IPS-18a (cell line): ENCODE results near the gene CELA2A.
"Not testable (repeated sequence)": the region's sequence is repeated elsewhere in the genome, so short reads cannot be mapped to it uniquely, and the experiment has no call there.

Experiments used
- H3K27ac ChIP-seq: one replicate; pipeline ENCODE4 v1.5.1; 2013; ENCODE audit warnings: low read length
- H3K27me3 ChIP-seq: one replicate; pipeline ENCODE4 v1.6.1; 2013; ENCODE audit warnings: mild to moderate bottlenecking, low read length; ENCODE audit not compliant: control insufficient read depth, insufficient read depth
- H3K36me3 ChIP-seq: one replicate; pipeline ENCODE4 v1.6.1; 2013; ENCODE audit warnings: low read depth, low read length; ENCODE audit not compliant: control insufficient read depth
- H3K4me1 ChIP-seq: one replicate; pipeline ENCODE4 v1.6.1; 2013; ENCODE audit warnings: low read depth, low read length; ENCODE audit not compliant: control insufficient read depth
- H3K4me3 ChIP-seq: one replicate; pipeline ENCODE4 v1.5.1; 2013; ENCODE audit warnings: low read length
- H3K9ac ChIP-seq: one replicate; pipeline ENCODE4 v1.6.1; 2013; ENCODE audit warnings: mild to moderate bottlenecking, low read length, moderate library complexity
- H3K9me3 ChIP-seq: one replicate; pipeline ENCODE4 v1.6.1; 2013; ENCODE audit warnings: low read depth, low read length; ENCODE audit not compliant: control insufficient read depth

CELA2A gene

DNA sequence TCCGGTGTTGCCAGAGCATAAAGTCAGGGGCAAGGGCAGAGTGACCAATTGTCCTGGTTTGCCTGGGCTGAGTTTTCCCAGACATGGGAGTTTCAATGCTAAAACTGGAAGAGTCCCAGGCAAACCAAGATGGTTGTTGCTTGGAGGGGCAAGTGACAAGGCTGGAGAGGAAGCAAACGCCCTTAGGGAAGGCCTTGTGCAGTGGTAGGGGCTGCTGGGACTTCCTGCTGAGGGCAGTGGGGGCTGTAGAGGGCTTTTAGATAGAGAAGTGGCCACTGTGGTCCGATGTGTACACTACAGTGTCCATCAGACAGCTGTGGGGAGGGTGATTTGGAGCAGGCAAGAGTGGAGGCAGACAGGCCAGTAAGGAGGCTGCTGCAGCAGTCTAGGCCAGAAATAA, 7.0 kb upstream of the CELA2A start:
- H3K36me3 ChIP-seq, result no peaks in the 10 kb centered on the region
- H3K9ac ChIP-seq, result no peak overlapping the region
- no peak overlapping the region for H3K4me3 ChIP-seq
- no peaks in the 10 kb centered on the region for H3K4me1 ChIP-seq
- no peaks in the 10 kb centered on the region for H3K9me3 ChIP-seq
- H3K27me3 ChIP-seq, result no peaks in the 10 kb centered on the region
- no peak overlapping the region for H3K27ac ChIP-seq

DNA sequence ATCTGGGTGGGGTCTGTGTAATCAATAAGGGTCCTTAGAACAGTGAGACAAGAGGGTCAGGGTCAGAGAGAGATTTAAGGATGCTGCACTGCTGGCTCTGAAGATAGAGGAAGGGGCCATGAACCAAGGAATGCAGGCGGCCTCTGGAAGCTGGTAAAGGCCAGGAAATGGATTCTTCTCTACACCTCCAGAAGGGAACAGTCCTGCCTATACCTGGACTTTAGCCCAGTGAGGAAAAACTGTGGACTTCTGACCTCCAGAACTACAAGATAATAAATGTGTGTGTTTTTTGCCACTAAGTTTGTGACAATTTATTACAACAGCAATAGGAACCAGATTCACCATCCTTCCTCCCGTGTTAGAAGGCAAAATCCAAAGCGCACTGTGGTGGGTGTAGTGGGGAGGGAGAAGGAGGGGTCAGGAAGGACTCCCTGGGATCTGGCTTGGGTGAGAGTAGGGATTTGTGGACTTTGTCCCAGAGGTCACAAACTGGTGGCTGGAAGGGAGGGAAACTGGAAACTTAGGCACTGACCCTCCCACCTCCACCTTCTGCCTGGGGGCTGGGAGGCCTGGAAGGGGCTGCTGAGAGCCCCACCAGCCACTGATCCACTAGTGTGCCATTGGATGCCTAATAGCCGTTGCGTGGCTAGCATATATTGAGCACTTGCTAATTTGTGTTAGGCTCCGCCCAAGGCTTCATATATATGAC, 5.4 kb upstream of the CELA2A start:
- Histone ChIP-seq H3K9ac (no peak overlapping the region), H3K27ac (no peak overlapping the region), H3K4me1 (no peaks in the 10 kb centered on the region), H3K27me3 (no peaks in the 10 kb centered on the region), H3K4me3 (no peak overlapping the region), H3K9me3 (no peaks in the 10 kb centered on the region), H3K36me3 (no peaks in the 10 kb centered on the region)

GRCh38 chr1:15452216-15452615, 4.3 kb upstream of the CELA2A start:
- Histone ChIP-seq H3K9me3 (no peaks in the 10 kb centered on the region), H3K4me1 (no peaks in the 10 kb centered on the region), H3K27ac (no peak overlapping the region), H3K36me3 (no peaks in the 10 kb centered on the region), H3K4me3 (no peak overlapping the region), H3K9ac (no peak overlapping the region), H3K27me3 (no peaks in the 10 kb centered on the region)

DNA sequence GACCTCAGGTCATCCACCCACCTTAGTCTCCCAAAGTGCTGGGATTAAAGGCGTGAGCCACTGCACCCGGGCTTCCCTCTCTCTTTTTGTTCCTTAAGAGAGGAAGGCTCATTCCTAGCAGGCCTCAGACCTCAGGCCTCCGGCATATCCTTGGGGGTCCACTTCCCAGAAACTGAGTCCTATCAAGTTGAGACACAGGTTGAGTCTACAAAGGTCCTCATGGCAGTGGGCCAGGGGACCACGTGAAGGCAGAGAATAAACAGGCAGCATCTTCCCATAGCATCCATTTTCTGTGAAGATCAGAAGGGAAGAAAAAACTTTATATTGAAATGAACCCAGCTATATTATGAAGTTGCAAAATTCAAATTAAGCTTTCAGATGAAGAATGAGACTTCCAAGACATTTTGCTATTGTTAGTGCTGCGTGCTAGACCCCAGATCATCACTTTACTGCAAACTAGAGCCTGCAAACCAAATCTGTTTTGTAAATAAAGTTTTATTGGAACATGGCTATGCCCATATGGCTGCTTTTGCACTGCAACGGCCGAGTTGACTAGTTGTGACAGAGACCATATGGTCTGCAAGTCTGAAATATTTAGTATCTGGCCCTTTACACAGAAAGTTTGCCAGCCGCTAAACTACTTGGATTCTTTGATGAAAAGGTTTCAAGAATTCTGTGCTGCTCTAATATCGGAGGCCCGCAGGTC, 3.5 kb upstream of the CELA2A start:
- no peak overlapping the region for H3K4me3 ChIP-seq
- H3K36me3 ChIP-seq, result no peaks in the 10 kb centered on the region
- H3K9ac ChIP-seq, result no peak overlapping the region
- no peak overlapping the region for H3K27ac ChIP-seq
- H3K27me3 ChIP-seq, result no peaks in the 10 kb centered on the region
- H3K9me3 ChIP-seq, result no peaks in the 10 kb centered on the region
- no peaks in the 10 kb centered on the region for H3K4me1 ChIP-seq

DNA sequence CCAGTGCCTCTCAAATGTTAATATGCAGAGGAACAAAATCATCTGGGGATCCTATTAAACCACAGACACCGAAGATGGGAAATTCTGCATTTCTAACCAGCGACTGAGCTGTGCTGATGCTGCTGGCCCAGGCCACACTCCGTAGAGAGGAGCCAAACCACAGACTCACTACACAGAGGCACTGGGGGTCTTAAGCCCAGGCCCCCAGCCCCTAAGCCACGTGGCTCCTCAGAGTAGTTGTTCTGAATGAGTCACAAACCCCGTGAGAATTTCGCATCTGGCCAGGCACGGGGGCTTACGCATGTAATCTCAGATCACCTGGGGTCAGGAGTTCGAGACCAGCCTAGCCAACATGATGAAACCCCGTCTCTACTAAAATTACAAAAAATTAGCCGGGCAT, 2.8 kb upstream of the CELA2A start:
- H3K4me1 ChIP-seq, result no peaks in the 10 kb centered on the region
- H3K27ac ChIP-seq, result no peak overlapping the region
- H3K36me3 ChIP-seq, result no peaks in the 10 kb centered on the region
- no peak overlapping the region for H3K9ac ChIP-seq
- H3K27me3 ChIP-seq, result no peaks in the 10 kb centered on the region
- H3K9me3 ChIP-seq, result no peaks in the 10 kb centered on the region
- H3K4me3 ChIP-seq, result no peak overlapping the region

- H3K9me3 ChIP-seq, result no peaks in the 10 kb centered on the region
- no peak overlapping the region for H3K27ac ChIP-seq
- H3K4me1 ChIP-seq, result no peaks in the 10 kb centered on the region
- H3K36me3 ChIP-seq, result no peaks in the 10 kb centered on the region
- H3K4me3 ChIP-seq, result no peak overlapping the region
- H3K9ac ChIP-seq, result no peak overlapping the region
- H3K27me3 ChIP-seq, result no peaks in the 10 kb centered on the region
Observed at GRCh38 chr1:15454256-15454655, 2.3 kb upstream of the CELA2A start.

- no peak overlapping the region for H3K9ac ChIP-seq
- H3K4me1 ChIP-seq, result no peaks in the 10 kb centered on the region
Observed at GRCh38 chr1:15455522-15455921, 1.0 kb upstream of the CELA2A start.

GRCh38 chr1:15457585-15457984, 1.1 kb downstream of the CELA2A start:
- Histone ChIP-seq H3K4me1 (no peaks in the 10 kb centered on the region), H3K9ac (no peak overlapping the region)

More at GRCh38 chr1:15455522-15455921, 1.0 kb upstream of the CELA2A start:
- Histone ChIP-seq H3K27ac (no peak overlapping the region), H3K4me3 (no peak overlapping the region), H3K9me3 (no peaks in the 10 kb centered on the region), H3K36me3 (no peaks in the 10 kb centered on the region), H3K27me3 (no peaks in the 10 kb centered on the region)

DNA sequence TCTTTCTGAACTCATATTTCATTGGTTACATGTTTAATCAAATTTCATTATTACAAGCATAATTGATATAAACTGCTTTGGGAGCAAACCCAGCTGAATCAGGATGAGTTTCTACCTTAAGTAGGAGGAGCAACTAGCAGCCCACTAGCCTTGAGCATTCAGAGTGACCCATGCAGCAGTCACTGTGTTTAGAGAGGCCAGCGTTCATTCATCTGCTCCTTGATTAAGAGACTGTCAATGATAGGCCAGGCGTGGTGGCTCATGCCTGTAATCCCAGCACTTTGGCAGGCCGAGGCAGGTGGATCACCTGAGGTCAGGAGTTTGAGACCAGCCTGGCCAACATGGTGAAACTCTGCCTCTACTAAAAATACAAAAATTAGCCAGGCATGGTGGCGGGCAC, 1.9 kb downstream of the CELA2A start:
- not testable (repeated sequence) for H3K9me3 ChIP-seq, H3K4me1 ChIP-seq, H3K36me3 ChIP-seq, H3K27ac ChIP-seq, H3K4me3 ChIP-seq, H3K9ac ChIP-seq, H3K27me3 ChIP-seq

More at GRCh38 chr1:15457585-15457984, 1.1 kb downstream of the CELA2A start:
- Histone ChIP-seq H3K27me3 (no peaks in the 10 kb centered on the region), H3K27ac (no peak overlapping the region), H3K4me3 (no peak overlapping the region), H3K36me3 (no peaks in the 10 kb centered on the region), H3K9me3 (no peaks in the 10 kb centered on the region)

GRCh38 chr1:15459771-15460707, 3.5 kb downstream of the CELA2A start:
- no peaks in the 10 kb centered on the region for H3K27me3 ChIP-seq
- H3K4me1 ChIP-seq, result no peaks in the 10 kb centered on the region
- H3K4me3 ChIP-seq, result no peak overlapping the region
- no peak overlapping the region for H3K9ac ChIP-seq
- H3K27ac ChIP-seq, result no peak overlapping the region
- H3K36me3 ChIP-seq, result no peaks in the 10 kb centered on the region
- no peaks in the 10 kb centered on the region for H3K9me3 ChIP-seq

DNA sequence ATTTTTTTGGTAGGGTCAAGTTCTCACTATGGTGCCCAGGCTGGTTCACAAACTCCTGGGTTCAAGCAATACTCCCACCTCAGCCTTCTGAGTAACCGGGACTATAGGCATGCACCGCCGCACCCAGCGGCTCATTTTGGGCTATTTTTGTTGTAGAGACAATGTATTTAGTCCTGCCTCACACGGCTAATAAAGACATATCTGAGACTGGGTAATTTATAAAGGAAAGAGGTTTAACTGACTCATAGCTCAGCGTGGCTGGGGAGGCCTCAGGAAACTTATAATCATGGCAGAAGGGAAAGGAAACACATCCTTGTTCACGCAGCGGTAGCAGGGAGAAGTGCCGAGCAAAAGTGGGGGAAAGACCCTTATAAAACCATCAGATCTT, 4.2 kb downstream of the CELA2A start:
- Histone ChIP-seq H3K4me1 (no peaks in the 10 kb centered on the region), H3K36me3 (no peaks in the 10 kb centered on the region), H3K9me3 (no peaks in the 10 kb centered on the region), H3K9ac (no peak overlapping the region), H3K4me3 (no peak overlapping the region), H3K27me3 (no peaks in the 10 kb centered on the region), H3K27ac (no peak overlapping the region)
